Suppressor macrophage (primary cell): ENCODE results near the gene TNRC18.
"Not testable (repeated sequence)": the region's sequence is repeated elsewhere in the genome, so short reads cannot be mapped to it uniquely, and the experiment has no call there.

Experiments used
- DNase-seq, 4 experiments: peaks; one replicate each; pipeline ENCODE4 v3.0.0-alpha.2; 2020 to 2022

The TNRC18 gene

DNA sequence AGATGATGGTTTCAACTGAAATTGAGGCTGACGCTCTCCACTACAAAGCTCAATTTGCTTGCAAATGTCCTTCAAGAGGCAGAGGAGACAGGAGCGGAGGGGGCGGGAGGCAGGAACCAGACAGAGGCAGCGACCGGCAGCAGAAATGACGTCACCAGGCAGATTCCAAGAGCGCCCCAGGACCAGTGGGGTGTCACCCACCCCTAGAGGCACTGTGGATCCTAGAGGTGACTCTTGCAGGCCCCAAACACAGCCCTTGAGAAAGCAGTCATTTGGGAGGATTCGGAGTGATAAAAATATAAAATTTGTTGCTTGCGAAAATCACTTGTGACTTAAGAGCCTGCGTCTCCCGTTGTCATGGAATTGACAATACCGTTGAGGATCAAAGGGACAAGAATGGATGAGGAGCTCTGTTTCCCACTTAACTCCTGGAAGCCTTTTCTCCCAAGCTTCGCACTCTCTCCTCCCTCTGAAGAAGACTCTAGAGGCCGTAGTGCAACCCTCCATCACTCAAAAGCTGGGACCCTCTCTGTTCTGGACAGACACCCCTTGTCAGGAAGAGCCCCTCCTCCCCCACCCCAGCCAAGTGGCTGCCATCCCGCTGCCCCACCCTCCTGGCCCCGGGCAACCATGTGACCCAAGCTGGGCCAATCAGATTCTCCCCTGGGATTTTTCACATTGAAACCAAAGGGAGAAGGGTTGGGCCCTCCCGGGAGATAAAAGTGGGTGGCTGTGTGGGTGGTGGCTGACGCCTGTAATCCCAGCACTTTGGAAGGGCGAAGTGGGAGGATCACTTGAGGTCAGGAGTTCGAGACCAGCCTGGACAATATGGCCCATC, 157.2 kb downstream of the TNRC18 start:
- DNase-seq = peak in 2 of 4 experiments; percentile 26 to 42

DNA sequence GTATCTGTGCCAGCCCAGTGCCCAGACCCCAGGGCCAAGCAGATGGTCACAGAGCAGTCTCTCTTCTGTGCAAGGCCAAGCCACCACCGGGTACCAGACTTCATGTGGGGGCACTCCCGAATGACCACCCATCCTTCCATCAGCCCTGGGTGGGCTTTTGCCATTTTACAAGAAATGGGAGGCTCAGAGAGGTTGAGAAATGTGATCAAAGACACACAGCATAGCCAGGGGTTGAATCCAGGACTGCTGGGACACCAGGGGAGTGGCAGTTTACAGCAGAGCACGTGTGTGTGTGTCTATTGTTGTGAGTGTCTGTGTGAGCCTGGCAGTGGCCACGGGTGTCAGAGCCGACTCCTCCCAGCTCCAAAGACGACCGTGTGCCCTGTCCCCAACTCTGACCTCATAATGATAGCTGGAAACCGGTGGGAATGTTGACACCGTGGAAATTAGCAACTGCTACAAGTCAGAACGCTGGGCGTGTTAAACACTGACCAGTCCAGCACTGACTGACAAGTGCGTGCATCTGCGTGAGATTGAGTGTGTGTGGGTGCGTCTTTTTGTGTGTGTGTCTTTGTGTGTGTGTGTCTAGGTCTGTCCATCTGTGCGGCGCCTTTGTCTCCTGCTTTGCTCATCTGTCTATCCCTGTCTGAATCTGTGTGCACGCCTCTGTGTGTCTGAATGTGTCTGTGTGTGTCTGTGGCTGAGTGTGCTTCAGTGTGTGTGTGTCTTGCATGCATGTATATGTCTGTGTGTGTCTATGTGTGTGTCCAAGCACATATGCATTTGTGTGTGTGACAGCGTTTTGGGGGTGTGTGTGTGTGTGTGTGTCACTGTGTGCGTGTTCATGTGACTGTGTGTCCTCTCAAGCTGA, 158.1 kb downstream of the TNRC18 start:
- DNase-seq = no peak

- not testable (repeated sequence) for DNase-seq
Observed at GRCh38 chr7:5263066-5263465, 160.6 kb downstream of the TNRC18 start.

- not testable (repeated sequence) for DNase-seq
Observed at GRCh38 chr7:5260530-5261068, 163.0 kb downstream of the TNRC18 start.
